IPS DF 4.7 (cell line): ENCODE data around the gene KLK1.
"Not testable (repeated sequence)": the region's sequence is repeated elsewhere in the genome, so short reads cannot be mapped to it uniquely, and the experiment has no call there.

Experiments used
- DNase-seq: peaks from one replicate; pipeline ENCODE4 v3.0.0-alpha.2; 2013; ENCODE audit warnings: low spot score; ENCODE audit errors: extremely low read depth

Gene KLK1

DNA sequence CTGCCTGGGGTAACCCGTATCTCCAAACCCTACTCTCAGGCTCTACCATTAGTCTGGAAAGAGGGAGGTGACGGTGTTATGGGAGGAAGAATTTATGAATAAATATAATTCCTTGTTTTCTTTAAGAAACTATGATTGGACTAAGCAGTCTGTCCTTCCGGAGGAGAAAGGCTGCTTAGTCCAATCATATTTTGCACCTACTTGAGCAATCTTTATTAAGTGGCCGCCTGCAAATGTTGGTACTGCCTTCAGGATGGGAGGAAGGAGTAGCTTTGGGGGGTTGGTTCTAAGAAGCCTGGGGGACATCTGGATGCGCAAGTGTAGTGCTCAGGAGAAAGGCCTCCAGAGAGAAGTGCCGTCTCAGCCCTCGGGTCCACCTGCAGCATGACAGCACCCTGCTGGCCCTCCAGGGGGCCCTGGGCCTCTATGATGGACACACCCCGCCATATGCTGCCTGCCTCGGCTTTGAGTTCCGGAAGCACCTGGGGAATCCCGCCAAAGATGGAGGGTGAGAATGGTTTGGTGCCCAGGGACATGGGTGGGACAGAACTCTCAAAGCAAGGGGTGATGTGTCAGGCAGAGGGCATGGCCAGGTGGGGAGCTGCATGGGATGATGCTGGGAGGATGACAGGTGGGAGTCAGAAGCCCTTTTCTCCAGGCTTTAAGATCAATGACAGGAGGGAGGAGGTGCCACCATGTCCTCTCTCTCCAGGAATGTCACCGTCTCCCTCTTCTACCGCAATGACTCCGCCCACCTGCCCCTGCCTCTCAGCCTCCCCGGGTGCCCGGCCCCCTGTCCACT, 29.3 kb downstream of the KLK1 start:
- DNase-seq = no peak

DNA sequence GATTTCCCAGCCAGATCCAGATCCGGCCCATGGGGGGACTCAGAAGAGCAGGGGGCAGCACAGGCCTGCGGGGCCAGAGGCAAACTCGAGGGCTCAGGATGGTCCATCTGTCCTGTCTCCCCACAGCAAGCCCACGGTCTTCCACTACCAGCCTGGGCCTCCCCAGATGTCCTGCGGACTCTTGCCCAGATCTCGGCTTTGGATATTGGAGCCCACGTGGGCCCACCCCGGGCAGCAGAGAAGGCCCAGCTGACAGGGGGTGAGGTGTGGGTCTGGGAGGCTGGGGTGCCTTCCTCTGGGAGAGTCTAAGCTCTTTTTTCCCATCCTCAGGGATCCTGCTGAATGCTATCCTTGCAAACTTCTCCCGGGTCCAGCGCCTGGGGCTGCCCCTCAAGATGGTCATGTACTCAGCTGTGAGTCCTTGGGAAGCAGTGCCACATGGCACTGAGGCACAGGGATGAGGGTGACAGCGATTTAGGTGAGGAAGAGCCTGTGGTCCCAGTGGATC, 30.0 kb downstream of the KLK1 start:
- no peak for DNase-seq

DNA sequence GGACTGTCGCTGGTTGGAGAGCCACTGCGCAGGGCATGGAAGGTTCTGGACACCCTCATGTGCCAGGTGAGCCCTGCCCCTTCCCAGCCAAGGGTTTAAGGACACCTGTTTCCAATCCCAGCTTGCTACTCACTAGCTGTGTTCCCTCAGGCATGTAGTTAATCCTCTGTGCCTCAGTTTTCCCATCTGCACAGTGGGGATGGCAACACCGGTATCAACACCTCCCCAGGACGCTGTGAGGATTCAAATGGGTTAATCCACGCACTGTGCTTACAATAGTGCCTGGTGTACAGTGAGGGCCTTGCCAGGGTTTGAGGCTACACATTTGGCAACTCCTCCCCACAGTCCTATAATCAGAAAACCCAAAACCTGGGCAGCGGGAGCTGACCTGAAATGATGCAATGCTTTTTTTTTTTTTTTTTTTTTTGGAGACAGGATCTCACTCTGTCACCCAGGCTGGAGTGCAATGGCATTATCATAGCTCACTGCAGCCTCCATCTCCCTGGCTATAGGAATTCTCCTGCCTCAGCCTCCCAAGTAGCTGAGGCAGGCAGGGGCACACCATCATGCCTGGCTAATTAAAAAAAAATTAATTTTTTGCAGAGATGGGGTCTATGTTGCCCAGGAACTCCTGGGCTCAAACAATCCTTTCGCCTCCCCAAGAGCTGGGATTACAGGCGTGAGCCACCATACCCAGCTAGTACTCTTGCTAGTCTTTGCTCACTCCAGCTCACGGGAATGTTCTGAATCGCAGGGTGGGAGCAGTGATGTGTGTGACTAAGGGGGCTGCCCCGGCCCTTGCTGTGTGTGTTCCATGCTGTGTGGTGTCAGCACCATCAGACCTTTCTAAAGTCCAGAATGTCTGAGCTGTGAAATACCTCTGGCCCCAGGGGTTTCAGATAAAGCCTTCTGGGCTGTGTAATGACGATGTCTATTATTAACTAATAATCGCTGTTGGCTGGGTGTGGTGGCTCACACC, 31.0 kb downstream of the KLK1 start:
- no peak for DNase-seq

DNA sequence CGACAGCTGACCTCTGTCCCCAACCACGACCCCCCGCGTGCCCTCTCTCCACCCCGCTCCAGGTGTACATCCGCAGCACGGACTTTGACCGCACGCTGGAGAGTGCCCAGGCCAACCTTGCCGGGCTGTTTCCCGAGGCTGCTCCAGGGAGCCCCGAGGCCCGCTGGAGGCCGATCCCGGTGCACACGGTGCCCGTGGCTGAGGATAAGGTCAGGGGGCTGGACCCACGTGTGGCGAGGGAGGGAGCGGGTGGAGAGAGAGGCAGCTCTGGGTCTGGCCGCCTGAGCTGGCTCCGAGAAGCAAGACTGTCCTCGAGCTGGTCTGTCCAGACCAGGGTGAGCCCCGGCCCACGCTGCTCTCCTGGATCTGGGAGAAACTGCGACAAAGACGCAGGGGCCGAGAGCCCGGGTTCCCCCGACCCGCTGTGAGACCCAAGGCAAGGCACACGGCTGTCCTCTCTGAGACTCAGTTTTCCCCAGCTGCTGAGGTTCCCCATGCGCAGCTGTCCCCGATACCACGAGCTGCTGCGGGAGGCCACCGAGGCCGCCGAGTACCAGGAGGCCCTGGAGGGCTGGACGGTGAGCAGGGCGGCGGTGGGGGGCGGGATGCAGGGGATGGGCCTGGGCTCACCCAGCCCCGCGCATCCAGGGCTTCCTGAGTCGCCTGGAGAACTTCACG, 31.9 kb downstream of the KLK1 start:
- no peak for DNase-seq

DNA sequence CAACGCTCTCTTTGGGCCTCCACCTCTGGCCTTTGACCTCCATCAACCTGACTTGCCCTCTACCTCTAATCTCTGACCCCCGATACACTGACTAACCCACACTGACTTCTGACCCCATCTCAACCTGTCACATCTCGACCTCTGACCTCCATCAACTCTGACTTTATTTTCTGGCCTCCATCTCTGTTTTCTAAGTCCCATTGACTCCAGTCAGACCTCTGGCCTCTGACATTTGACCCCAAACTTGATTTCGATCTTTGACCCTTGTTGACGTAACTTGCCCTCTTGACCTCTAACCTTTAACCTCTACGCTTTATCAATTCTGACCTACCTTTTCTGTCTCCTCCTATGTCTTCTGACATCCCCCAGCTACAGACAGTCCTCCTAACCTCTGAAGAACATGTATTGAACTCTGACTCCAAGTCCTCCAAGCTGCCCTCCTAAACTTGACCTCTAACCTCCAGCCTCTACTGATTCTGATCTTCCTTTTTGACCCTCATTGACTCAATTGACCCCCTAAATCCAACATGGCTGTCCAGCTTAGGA, 32.6 kb downstream of the KLK1 start:
- DNase-seq = no peak

DNA sequence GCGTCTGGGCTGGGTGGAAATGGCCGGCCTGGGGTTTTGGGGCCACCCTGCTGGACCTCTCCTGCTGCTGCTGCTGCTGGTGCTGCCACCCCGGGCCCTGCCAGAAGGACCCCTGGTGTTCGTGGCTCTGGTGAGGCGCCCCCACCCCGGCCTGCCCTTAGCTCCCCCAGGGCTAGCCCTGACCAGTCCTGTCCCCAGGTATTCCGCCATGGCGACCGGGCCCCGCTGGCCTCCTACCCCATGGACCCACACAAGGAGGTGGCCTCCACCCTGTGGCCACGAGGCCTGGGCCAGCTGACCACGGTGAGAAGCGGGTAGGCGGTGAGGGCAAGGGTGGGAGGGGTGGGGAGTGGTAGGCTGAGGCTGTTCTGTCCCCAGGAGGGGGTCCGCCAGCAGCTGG, 33.2 kb downstream of the KLK1 start, which contains the start of gene ACP4:
ACP4 (plus strand) TSS at position 20 of the 400 bp plus-strand sequence; CDS start at position 20, 0 bp downstream.
- DNase-seq = no peak

DNA sequence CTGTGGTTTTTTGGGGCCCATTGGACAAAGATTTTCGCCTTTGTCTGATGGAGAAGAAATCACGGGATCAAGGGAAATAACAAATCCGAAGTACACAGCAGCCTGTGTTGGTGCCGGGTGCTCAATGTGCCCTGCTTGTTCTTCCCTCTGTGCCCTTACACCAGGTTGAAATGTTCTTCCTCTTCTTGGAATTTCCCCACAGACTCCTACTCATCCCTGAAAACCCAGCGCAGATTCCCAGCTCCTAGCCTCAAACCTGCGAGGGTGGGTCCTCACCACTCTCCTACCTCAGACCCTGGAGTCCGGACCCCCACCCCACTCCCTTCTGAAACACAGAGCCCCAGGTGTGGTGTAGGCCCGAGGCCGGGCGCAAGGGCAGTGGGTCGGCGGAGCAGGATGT, 38.3 kb downstream of the KLK1 start:
- DNase-seq = no peak

DNA sequence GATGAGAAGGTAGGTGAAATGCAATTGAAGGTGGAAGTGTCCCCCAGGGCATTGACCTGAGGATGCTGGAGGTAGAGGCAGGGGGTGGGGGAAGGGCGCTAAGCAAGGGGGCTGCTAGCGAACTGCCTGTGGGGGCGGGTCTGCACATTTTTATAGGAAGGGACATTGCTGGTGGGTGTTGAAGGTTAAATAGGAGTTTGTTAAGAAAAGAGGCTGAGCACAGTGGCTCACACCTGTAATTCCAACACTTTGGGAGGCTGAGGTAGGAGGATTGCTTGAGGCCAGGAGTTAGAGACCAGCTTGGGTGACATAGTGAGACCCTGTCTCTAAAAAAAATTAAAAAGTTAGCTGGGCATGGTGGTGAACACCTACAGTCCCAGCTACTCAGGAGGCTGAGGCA, 38.9 kb downstream of the KLK1 start:
- DNase-seq = no peak

DNA sequence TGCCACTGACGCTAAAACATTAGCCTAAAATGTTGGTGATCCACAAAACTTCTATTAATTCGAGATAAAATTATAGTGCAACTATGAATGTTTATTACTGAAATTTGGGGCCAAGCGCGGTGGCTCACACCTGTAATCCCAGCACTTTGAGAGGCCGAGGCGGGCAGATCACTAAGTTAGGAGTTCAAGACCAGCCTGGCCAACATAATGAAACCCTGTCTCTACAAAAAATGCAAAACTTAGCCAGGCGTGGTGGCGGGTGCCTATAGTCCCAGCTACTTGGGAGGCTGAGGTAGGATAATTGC, 39.8 kb downstream of the KLK1 start:
- not testable (repeated sequence) for DNase-seq

DNA sequence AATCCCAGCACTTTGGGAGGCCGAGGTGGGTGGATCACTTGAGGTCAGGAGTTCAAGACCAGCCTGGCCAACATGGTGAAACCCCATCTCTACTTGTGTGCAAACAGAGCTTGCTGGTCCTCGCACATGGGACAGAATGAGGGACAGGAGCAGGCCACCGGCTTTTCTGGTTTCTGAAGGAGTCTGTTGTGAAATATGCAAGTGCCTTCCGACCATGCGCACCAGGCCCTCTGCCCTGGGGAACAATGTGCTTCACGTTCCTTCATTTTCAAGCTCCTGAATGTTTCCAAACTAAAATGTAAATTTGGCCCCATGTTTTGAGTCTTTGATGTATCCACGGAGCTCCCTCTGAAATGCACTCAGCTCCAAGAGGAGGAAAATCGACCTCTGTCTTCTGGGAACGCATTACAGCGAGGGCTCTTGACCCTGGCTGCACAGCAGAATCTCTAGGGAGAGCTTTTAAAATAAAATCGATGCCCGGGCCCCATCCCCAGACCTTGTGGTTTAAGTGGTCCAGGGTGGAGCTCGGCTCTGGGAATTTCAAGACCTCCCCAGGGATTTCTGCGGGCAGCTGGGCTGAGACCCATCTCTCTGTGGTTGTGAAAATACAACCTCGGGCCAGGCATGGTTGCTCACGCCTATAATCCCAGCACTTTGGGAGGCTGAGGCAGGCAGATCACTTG, 42.7 kb downstream of the KLK1 start:
- no peak for DNase-seq

DNA sequence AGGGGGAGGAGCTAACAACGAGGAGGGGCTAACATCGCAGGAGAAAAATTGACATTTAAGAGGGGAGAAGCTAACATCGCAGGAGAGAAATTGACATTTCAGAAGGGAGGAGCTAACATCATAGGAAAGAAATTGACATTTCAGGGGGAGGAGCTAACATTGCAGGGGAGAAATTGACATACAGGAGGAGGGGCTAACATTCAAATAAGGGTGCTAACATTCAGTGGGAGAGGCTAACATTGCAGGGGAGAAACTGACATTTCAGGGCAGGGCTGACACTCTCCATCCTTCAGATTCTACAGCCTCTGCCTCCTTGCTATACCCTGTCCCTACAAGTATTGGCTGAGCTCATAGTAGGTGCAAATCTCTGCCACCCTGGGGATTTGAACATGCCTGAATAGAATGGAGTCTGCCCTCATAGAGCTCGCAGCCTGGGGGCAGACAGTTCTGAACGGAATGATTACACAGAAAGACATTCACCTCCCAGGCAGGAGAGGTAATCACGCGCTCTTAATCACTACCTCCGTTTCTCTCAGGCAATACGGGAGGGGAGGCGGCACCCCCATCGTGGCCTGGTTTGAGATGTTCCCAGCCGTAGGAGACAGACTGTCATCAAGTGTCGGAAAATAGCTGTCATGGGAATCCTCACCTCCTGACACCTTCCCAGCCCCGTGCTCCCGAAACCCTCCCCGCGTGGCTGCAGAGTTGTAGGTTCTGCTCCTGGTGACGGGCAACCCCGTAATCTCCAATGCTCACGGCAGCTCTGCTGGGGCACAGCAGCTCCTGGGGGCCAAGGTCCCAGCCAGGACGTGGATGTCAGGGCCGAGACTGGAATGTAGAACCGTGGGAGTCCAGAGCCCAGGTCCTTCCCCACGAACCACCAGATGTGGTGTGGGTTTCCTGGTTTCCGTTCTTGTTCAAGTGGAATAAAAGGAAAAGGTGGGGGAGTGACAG, 43.8 kb downstream of the KLK1 start:
- no peak for DNase-seq

DNA sequence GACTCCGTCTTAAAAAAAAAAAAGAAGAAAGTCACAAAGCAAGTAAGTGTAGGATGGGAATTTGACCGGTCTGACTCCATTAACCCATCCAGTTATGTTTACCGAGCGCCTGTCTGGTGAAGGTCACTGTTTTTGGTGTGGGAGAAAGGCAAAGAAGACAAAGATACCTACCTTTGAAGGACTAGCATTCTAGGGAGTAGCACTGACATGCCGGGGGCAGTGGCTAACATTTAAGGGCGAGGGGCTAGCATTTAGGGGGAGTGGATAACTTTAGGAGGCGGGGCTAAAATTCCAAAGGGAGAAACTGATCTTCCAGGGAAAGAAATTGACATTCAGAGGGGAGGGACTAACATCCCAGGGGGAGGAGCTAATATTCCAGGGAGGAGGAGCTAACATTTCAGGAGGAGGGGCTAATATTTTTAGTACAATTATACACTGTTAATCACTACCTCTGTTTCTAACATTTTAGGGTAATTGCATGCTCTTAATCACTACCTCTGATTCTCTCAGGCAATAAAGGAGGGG, 44.6 kb downstream of the KLK1 start:
- no peak for DNase-seq

DNA sequence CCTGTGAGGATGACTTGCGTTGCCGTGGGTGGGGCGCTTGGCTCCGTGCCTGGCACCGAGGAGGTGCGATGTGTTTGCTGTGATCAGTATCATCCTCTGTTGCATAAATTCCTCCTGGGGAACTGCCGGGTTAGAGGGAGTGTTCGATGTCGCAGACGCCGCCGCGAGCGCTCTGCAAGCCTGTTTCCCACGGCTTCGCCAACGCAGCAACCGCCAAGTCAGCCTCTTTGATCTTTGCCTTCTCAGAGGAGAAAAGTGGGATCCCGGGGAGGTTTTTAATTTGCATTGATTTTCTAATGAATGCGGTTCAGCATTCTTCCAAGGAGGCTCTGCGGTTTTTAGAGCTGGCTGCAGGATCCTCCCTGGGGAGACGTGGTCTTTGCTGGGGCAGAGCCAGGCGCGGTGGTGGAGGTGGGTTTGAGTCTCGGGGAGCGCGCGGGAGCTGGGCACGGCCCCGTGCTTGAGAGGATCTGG, 45.7 kb downstream of the KLK1 start:
- no peak for DNase-seq

DNA sequence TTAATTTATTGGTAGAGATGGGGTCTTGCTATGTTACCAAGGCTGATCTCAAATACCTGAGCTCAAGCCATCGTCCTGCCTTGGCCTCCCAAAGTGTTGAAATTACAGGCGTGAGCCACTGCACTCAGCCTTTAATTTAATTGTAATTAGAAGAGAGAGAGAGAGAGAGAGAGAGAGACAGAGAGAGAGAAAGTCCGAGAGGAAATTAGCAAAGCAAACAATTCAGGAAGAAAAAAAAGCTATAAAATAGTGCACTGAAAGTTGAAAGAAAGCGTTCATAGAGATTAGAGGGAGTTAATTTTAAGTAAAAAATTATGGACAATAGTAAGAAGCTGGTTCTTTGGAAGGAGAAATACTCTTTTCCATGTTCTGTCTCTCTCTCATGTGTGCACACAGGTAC, 46.3 kb downstream of the KLK1 start:
- no peak for DNase-seq

DNA sequence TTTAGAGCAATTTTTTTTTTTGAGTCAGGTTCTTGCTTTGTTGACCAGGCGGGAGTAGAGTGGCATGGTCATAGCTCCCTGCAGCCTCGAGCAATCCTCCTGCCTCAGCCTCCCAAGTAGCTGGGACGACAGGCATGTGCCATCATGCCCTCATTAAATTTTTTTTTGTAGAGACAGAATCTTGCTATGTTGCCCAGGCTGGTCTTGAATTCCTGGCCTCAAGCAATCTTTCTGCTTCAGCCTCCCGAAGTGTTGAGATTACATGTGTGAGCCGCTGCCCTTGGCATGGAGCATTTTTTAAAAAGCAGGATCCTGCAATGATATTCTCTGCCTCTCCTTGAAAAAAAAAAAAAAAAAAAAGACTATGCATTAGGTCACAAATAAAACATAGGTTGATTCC, 47.5 kb downstream of the KLK1 start:
- no peak for DNase-seq

DNA sequence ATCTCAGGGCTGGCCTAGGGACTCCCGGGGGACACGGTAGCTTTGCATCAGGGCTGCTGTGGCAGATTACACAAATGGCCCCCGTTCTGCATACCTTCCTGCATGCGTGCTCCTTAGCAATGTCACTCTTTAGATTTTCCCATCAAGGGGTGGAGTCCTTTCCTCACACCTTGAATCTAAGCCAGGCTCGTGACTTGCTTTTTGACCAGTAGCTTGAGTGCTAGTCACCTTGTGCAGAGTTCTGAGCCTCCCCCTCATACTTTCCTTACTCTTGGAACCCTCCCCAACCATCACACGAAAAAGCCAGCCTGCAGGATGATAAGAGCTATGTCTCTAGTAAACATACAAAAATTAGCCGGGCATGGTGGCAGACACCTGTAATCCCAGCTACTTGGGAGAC, 50.1 kb downstream of the KLK1 start:
- DNase-seq = not testable (repeated sequence)

DNA sequence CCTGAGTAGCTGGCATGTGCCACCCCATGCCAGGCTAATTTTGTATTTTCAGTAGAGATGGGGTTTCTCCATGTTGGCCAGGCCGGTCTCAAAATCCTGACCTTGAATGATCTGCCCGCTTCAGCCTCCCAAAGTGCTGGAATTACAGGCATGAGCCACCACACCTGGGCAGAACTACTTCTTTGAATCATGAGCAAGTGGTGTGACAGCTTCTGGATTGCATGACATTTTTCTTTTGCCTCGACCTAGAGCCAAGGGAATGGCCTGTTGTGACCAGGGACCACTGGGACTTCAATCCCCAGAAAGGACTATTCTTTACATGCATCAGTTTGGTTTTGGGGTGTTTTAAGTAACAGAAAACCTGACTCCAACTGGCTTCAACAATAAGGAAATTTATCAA, 50.7 kb downstream of the KLK1 start:
- not testable (repeated sequence) for DNase-seq

DNA sequence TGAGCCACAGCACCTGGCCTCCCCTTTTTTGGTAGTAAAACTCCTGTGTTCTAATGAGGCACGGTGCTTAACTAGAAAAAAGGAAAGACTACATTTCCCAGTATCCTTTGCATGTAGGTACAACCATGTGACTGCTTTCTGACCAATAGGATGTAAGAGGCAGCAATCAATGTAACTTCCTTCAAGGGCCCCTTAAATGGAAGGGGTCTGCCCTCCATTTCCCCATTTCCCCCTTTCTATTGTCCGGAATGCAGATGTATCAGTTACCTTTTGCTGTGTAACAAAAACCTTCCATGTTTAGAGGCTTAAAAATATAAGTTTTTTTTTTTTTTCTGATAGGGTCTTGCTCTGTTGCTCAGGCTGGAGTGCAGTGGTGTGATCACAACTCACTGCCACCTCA, 51.1 kb downstream of the KLK1 start:
- DNase-seq = no peak

DNA sequence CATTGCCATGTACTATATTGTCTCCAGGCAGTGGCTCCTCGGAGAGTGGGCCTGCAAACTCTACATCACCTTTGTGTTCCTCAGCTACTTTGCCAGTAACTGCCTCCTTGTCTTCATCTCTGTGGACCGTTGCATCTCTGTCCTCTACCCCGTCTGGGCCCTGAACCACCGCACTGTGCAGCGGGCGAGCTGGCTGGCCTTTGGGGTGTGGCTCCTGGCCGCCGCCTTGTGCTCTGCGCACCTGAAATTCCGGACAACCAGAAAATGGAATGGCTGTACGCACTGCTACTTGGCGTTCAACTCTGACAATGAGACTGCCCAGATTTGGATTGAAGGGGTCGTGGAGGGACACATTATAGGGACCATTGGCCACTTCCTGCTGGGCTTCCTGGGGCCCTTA, 52.7 kb downstream of the KLK1 start:
- no peak for DNase-seq
